ENCODE measurements around the gene ANKRD12. TPM values are rescaled to one million over a fixed set of nuclear protein-coding genes. Genes with fewer than 3 reads are reported as not detected.
"Not testable (repeated sequence)": the region's sequence is repeated elsewhere in the genome, so short reads cannot be mapped to it uniquely, and the experiment has no call there.

The ANKRD12 gene
- total RNA-seq, 2 experiments from 2014 or later: 33.1 to 33.9 TPM

- no peaks in the 10 kb centered on the region for H3K27me3 Mint-ChIP-seq
- H3K4me3 Mint-ChIP-seq: no peak overlapping the region
- DNase-seq: no peak
- H3K9me3 Mint-ChIP-seq: peaks cover 4% of the 10 kb centered on the region
- H3K36me3 Mint-ChIP-seq: peaks cover 22% of the 10 kb centered on the region
- peaks cover 1% of the 10 kb centered on the region for H3K4me1 Mint-ChIP-seq
- H3K27ac Mint-ChIP-seq: no peak overlapping the region
These were observed 101.4 kb downstream of the ANKRD12 start for GRCh38 chr18:9237981-9238380.

- H3K4me1 Mint-ChIP-seq: no peaks in the 10 kb centered on the region
- no peaks in the 10 kb centered on the region for H3K27me3 Mint-ChIP-seq
- H3K9me3 Mint-ChIP-seq: no peaks in the 10 kb centered on the region
- no peak for DNase-seq
- no peak overlapping the region for H3K27ac Mint-ChIP-seq
- no peak overlapping the region for H3K4me3 Mint-ChIP-seq
- peaks cover 27% of the 10 kb centered on the region for H3K36me3 Mint-ChIP-seq
These were observed 103.1 kb downstream of the ANKRD12 start for GRCh38 chr18:9239720-9240119.

- no peak for DNase-seq
- Mint-ChIP-seq H3K4me1 (no peaks in the 10 kb centered on the region), H3K27me3 (no peaks in the 10 kb centered on the region), H3K27ac (no peak overlapping the region), H3K36me3 (peaks cover 24% of the 10 kb centered on the region), H3K4me3 (no peak overlapping the region), H3K9me3 (no peaks in the 10 kb centered on the region)
These were observed 103.7 kb downstream of the ANKRD12 start for GRCh38 chr18:9240270-9240669.

GRCh38 chr18:9243029-9243428, 106.4 kb downstream of the ANKRD12 start:
- peaks cover 29% of the 10 kb centered on the region for H3K36me3 Mint-ChIP-seq
- no peaks in the 10 kb centered on the region for H3K9me3 Mint-ChIP-seq
- H3K27me3 Mint-ChIP-seq: no peaks in the 10 kb centered on the region
- DNase-seq: no peak
- H3K4me3 Mint-ChIP-seq: no peak overlapping the region
- no peaks in the 10 kb centered on the region for H3K4me1 Mint-ChIP-seq
- H3K27ac Mint-ChIP-seq: peak overlapping the region; percentile 29

- Mint-ChIP-seq H3K27ac (no peak overlapping the region), H3K27me3 (no peaks in the 10 kb centered on the region), H3K9me3 (no peaks in the 10 kb centered on the region), H3K4me1 (no peaks in the 10 kb centered on the region), H3K36me3 (peaks cover 26% of the 10 kb centered on the region), H3K4me3 (no peak overlapping the region)
- no peak for DNase-seq
These were observed 107.8 kb downstream of the ANKRD12 start for GRCh38 chr18:9244376-9244775.

GRCh38 chr18:9248661-9249060, 112.1 kb downstream of the ANKRD12 start:
- no peaks in the 10 kb centered on the region for H3K27me3 Mint-ChIP-seq
- H3K36me3 Mint-ChIP-seq: peaks cover 36% of the 10 kb centered on the region
- peaks cover 2% of the 10 kb centered on the region for H3K9me3 Mint-ChIP-seq
- no peaks in the 10 kb centered on the region for H3K4me1 Mint-ChIP-seq
- no peak overlapping the region for H3K4me3 Mint-ChIP-seq
- H3K27ac Mint-ChIP-seq: no peak overlapping the region
- DNase-seq: no peak

- Mint-ChIP-seq H3K27ac (no peak overlapping the region), H3K4me1 (no peaks in the 10 kb centered on the region), H3K4me3 (no peak overlapping the region)
These were observed 112.7 kb downstream of the ANKRD12 start for GRCh38 chr18:9249254-9249653.

GRCh38 chr18:9259173-9259572, 122.6 kb downstream of the ANKRD12 start:
- Mint-ChIP-seq H3K36me3 (peaks cover 46% of the 10 kb centered on the region), H3K4me3 (no peak overlapping the region), H3K9me3 (peaks cover 7% of the 10 kb centered on the region), H3K4me1 (peaks cover 3% of the 10 kb centered on the region), H3K27me3 (no peaks in the 10 kb centered on the region), H3K27ac (no peak overlapping the region)
- no peak for DNase-seq

More at GRCh38 chr18:9249254-9249653, 112.7 kb downstream of the ANKRD12 start:
- H3K9me3 Mint-ChIP-seq: peaks cover 2% of the 10 kb centered on the region
- DNase-seq: no peak
- peaks cover 35% of the 10 kb centered on the region for H3K36me3 Mint-ChIP-seq
- H3K27me3 Mint-ChIP-seq: no peaks in the 10 kb centered on the region

GRCh38 chr18:9260388-9261380, 124.1 kb downstream of the ANKRD12 start:
- Mint-ChIP-seq H3K4me1 (peaks cover 3% of the 10 kb centered on the region), H3K36me3 (peaks cover 41% of the 10 kb centered on the region), H3K27ac (no peak overlapping the region), H3K27me3 (no peaks in the 10 kb centered on the region), H3K9me3 (peaks cover 5% of the 10 kb centered on the region), H3K4me3 (no peak overlapping the region)
- no peak for DNase-seq

- Mint-ChIP-seq H3K9me3 (peaks cover 7% of the 10 kb centered on the region), H3K27me3 (no peaks in the 10 kb centered on the region), H3K4me3 (no peak overlapping the region), H3K27ac (no peak overlapping the region), H3K36me3 (peaks cover 41% of the 10 kb centered on the region), H3K4me1 (peaks cover 5% of the 10 kb centered on the region)
- no peak for DNase-seq
These were observed 126.7 kb downstream of the ANKRD12 start for GRCh38 chr18:9263264-9263663.

GRCh38 chr18:9264797-9265196, 128.2 kb downstream of the ANKRD12 start:
- DNase-seq: not testable (repeated sequence)

GRCh38 chr18:9273221-9273620, 136.6 kb downstream of the ANKRD12 start:
- Mint-ChIP-seq H3K4me3 (no peak overlapping the region), H3K36me3 (peaks cover 38% of the 10 kb centered on the region), H3K27me3 (no peaks in the 10 kb centered on the region), H3K4me1 (no peaks in the 10 kb centered on the region), H3K9me3 (no peaks in the 10 kb centered on the region), H3K27ac (no peak overlapping the region)
- no peak for DNase-seq

More at GRCh38 chr18:9264797-9265196, 128.2 kb downstream of the ANKRD12 start:
- peaks cover 43% of the 10 kb centered on the region for H3K36me3 Mint-ChIP-seq
- H3K4me1 Mint-ChIP-seq, H3K27ac Mint-ChIP-seq, H3K27me3 Mint-ChIP-seq, H3K9me3 Mint-ChIP-seq, H3K4me3 Mint-ChIP-seq: not testable (repeated sequence)

GRCh38 chr18:9275890-9276289, 139.3 kb downstream of the ANKRD12 start:
- Mint-ChIP-seq H3K9me3 (no peaks in the 10 kb centered on the region), H3K4me3 (no peak overlapping the region), H3K4me1 (no peaks in the 10 kb centered on the region), H3K27me3 (no peaks in the 10 kb centered on the region), H3K27ac (no peak overlapping the region), H3K36me3 (peaks cover 39% of the 10 kb centered on the region)
- DNase-seq: no peak

- no peak for DNase-seq
- no peaks in the 10 kb centered on the region for H3K9me3 Mint-ChIP-seq
- peaks cover 34% of the 10 kb centered on the region for H3K36me3 Mint-ChIP-seq
- no peaks in the 10 kb centered on the region for H3K27me3 Mint-ChIP-seq
- no peaks in the 10 kb centered on the region for H3K4me1 Mint-ChIP-seq
- no peak overlapping the region for H3K27ac Mint-ChIP-seq
- no peak overlapping the region for H3K4me3 Mint-ChIP-seq
These were observed 141.4 kb downstream of the ANKRD12 start for GRCh38 chr18:9278028-9278427.

- no peaks in the 10 kb centered on the region for H3K27me3 Mint-ChIP-seq
- H3K27ac Mint-ChIP-seq: no peak overlapping the region
- H3K36me3 Mint-ChIP-seq: peaks cover 35% of the 10 kb centered on the region
These were observed 144.3 kb downstream of the ANKRD12 start for GRCh38 chr18:9280849-9281248.

GRCh38 chr18:9281780-9282179, 145.2 kb downstream of the ANKRD12 start:
- Mint-ChIP-seq H3K4me1 (no peaks in the 10 kb centered on the region), H3K9me3 (no peaks in the 10 kb centered on the region), H3K27me3 (no peaks in the 10 kb centered on the region), H3K36me3 (peaks cover 35% of the 10 kb centered on the region), H3K27ac (no peak overlapping the region), H3K4me3 (no peak overlapping the region)
- no peak for DNase-seq

More at GRCh38 chr18:9280849-9281248, 144.3 kb downstream of the ANKRD12 start:
- no peak for DNase-seq
- H3K9me3 Mint-ChIP-seq: no peaks in the 10 kb centered on the region
- no peak overlapping the region for H3K4me3 Mint-ChIP-seq
- H3K4me1 Mint-ChIP-seq: no peaks in the 10 kb centered on the region
